Body of pancreas (tissue), 4 donors: ENCODE measurements around the gene GMCL1.

Experiments used
- POLR2A ChIP-seq, 3 donors: fragments of 450-650 bp; IDR thresholded peaks; one replicate each; pipeline ENCODE4 v1.6.1; 2016; ENCODE audit warnings: antibody characterized with exemption in 3 of 3, mild to moderate bottlenecking in 2 of 3
- TF ChIP-seq, protein P1 (sequence below), 7 experiments: fragments of 450-650 bp in 4 of 7; fragments of 200-600 bp in 3 of 7; sonication (generic) in 3 of 7; IDR thresholded peaks; one replicate each; pipeline ENCODE4 v1.5.1; 2016 to 2019; ENCODE audit warnings: antibody characterized with exemption in 7 of 7

DNA sequence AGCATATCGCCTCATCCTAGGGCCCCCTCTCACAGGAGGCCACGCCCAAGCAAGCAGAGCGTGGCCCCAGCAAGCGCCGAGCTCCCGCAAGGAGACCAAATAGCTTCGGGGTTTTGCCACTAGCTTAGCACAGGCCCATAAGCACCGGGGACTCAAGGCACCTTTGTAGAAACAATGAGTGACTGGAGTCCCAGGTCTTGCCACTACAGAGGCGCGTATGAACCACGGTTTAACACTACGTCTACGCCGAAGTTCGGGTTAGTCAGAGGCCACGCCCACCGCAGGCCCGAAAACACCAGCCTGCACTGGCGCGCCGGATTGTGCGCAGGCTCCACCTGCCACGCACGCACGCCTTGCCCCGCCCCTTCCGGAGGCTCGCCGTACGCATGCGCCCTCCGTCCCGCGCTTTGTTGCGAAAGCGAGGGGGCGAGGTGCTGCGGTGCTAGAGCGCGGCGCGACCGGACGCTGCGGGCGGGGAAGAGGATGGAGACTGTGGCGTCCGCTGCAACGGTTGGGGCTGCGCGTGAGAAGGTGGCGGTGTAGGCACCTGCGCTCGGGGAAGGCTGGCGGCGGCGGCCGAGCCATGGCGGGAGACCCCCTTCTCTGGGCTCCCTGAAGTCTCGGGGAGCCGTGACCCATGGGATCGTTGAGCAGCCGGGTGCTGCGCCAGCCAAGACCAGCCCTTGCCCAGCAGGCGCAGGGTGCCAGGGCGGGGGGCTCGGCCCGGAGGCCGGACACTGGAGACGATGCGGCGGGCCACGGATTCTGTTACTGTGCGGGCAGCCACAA, at the start of gene GMCL1:
- TF ChIP-seq, protein P1, sequence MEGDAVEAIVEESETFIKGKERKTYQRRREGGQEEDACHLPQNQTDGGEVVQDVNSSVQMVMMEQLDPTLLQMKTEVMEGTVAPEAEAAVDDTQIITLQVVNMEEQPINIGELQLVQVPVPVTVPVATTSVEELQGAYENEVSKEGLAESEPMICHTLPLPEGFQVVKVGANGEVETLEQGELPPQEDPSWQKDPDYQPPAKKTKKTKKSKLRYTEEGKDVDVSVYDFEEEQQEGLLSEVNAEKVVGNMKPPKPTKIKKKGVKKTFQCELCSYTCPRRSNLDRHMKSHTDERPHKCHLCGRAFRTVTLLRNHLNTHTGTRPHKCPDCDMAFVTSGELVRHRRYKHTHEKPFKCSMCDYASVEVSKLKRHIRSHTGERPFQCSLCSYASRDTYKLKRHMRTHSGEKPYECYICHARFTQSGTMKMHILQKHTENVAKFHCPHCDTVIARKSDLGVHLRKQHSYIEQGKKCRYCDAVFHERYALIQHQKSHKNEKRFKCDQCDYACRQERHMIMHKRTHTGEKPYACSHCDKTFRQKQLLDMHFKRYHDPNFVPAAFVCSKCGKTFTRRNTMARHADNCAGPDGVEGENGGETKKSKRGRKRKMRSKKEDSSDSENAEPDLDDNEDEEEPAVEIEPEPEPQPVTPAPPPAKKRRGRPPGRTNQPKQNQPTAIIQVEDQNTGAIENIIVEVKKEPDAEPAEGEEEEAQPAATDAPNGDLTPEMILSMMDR (IDR thresholded peaks at IDR 0.05), result peak in 3 of 7 experiments; percentile 10 to 28 (median 22)
- peak; percentile 77 to 92 (median 90) for TF ChIP-seq POLR2A (IDR thresholded peaks at IDR 0.05)
